ENCODE data around the gene SIGLECL1.
"Not testable (repeated sequence)": the region's sequence is repeated elsewhere in the genome, so short reads cannot be mapped to it uniquely, and the experiment has no call there.

Gene SIGLECL1

DNA sequence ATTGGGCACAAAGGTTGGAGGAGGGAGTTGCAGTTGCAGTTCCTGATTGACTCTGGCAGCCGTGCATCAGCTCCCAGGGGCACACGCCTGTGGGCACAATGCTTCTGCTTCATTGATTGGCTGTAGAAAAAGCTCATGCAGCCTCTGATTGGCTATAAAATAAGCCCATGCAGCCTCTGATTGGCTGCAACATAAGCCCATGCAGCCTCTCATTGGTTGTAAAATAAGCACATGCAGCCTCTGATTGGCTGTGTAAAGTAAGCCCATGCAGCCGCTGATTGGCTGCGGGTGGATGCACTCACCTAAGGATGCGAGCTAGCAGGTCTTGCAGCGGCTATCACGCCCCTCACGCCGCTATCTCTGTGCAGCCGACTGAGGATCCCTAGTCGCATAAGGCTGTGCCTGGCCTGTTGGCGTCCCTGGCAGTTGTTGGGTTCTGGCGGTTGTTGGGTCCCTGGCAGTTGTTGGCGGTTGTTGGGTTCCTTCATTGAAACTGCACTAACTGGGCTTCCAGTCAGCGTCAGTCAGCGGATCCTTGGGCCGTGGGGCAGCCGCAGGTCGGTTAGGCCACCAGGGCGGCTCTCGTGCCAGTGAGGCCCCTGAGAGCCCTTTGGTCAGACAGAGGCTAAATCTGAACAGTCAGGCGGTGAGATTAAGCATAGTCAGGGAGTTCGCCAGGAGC lies at the start of gene SIGLECL1:
Gene SIGLECL1, plus strand, starts transcription at position 295 of the 682 bp plus-strand sequence. CDS start 12,993 bp downstream, outside the sequence.
- no peak for DNase-seq (ENCODE audit: low spot score)

DNA sequence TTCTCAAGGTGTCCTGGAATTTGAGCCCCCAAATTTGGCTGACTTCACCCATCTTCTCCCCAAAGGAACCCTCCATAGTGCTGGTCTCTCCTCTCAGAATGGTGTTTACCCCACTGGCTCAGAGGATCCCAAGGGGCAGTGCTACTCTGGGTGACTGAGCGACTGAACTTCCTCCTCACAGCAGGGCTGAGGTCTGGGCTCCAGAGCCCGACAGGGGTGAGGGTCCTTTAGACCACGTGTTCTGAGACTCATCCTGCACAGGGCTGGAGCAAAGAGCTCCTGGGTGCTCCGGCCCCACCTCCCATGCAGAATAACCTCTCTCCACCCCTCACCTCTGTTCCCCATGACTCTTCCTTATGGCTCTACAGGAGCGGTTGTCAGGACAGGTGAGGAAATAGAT lies 49.2 kb upstream of the SIGLECL1 start:
- DNase-seq (ENCODE audit: low spot score), result no peak

DNA sequence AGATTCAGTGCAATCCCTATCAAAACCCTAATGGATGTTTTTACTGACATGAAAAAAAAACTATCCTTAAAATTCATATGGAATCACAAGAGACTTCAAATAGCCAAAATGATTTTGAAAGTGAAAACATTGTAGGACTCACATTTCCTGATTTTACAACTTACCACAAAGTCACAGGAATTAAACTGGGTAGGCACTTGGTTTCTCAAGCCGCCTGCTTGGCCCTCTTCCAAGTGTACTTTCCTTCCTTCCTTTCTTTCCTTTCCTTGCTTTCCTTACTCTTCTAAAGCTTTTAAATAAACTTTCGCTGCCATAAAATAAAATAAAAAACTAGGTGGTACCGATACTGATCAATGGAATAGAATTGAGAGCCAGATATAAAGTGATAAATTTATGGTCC lies 47.0 kb upstream of the SIGLECL1 start:
- no peak for DNase-seq (ENCODE audit: low spot score)

DNA sequence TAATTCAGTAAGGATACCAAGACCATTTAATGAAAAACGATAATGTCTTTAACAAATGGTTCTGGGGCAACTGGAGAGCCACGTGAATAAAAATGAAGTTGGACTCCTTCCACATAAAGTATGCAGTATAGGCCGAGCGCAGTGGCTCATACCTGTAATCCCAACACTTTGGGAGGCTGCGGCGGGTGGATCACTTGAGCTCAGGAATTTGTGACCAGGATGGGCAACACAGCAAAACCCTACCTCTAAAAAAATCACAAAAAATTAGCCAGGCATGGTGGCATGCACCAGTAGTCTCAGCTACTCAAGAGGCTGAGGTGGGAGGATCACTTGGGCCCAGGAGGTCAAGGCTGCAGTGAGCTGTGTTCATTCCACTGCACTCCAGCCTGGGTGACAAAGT lies 46.6 kb upstream of the SIGLECL1 start:
- no peak for DNase-seq (ENCODE audit: low spot score)

DNA sequence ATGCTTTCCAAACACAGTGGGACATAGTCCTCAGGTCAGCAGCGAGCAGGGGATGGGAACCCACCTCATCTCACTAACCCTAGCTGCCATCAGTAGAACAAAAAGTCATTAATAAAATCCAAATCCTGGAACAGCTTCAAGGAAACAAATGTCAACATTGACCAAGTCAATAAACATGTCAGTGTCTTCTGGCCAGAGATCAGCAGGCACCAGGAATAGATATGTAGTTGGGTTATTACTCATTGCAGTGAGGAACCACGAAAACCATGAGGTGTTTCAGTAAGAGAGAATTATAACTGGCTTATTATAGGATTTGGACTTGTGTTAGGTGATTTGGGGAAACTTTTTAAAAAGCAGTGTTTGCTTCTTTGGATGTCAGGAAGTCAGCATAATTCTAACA lies 43.1 kb upstream of the SIGLECL1 start:
- DNase-seq (ENCODE audit: low spot score), result no peak

DNA sequence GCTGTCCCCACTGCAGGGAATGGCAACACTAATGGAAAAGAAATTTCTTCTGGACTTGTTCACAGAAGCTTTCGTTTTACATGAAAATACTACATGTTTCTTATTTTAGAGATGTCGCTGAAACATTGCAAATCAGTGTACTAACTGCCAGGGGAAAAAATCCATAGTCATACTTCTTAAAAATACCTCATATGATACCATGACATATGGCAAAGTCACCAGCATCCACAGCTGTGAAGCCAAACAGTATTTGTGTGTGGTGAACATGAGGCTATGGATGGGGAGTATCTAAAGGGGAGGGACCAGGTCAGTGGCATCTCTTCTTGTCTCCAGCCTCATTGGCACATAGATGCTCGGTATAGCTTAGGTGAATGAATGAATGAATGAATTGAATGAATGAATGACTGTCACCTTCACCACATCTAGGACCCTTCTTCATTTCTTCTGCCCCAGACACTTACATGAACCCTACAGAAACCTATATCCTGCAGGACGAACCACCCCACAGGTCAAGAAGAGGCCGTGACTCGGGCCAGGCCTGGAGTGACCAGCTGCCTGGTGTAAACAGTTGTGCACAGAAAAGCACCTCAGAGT lies 40.6 kb upstream of the SIGLECL1 start:
- no peak for DNase-seq (ENCODE audit: low spot score)

DNA sequence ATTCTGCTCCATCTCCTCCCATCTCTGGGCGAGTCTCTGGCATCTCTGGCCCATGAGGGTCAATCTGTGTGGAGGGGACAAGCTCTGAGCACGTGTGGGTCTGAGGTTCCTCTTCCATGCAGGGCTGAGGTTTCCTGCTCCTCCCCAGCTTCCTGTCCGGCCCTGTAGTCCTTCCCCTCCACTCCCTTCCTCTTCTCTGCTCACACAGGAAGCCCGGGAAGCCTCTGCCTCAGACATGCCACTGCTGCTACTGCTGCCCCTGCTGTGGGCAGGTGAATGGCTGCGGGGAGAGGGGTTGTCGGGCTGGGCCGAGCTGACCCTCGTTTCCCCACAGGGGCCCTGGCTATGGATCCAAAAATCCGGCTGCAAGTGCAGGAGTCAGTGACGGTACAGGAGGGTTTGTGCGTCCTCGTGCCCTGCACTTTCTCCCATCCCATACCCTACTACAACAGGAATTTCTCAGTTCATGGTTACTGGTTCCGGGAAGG lies 40.0 kb upstream of the SIGLECL1 start:
- not testable (repeated sequence) for DNase-seq (ENCODE audit: low spot score)

DNA sequence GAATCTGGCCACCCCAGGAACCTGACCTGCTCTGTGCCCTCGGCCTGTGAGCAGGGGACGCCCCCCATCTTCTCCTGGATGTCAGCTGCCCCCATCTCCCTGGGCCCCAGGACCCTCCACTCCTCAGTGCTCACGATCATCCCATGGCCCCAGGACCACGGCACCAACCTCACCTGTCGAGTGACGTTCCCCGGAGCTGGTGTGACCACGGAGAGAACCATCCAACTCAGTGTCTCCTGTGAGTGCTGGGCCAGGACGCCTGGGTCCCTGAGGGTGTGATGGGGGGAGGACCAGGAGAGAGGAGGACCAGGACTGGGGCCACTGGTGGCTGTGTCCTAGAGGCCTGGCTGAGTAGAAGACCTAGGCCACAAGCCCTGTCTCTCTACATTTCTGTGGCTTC lies 39.0 kb upstream of the SIGLECL1 start:
- DNase-seq (ENCODE audit: low spot score), result no peak

DNA sequence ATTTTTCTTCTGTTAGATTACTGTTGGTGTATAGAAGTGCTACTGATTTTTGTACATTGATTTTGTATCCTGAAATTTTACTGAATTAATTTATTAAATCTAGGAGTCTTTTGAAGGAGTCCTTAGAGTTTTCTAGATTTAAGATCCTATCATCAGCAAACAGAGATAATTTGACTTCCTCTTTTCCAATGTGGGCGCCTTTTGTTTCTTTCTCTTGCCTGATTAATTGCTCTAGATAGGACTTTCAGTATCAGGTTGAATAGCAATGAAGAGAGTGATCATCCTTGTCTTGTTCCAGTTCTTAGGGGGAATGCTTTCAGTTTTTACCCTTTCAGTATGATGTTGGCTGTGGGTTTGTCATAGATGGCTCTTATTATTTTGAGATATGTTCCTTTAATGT lies 31.6 kb upstream of the SIGLECL1 start:
- no peak for DNase-seq (ENCODE audit: low spot score)

DNA sequence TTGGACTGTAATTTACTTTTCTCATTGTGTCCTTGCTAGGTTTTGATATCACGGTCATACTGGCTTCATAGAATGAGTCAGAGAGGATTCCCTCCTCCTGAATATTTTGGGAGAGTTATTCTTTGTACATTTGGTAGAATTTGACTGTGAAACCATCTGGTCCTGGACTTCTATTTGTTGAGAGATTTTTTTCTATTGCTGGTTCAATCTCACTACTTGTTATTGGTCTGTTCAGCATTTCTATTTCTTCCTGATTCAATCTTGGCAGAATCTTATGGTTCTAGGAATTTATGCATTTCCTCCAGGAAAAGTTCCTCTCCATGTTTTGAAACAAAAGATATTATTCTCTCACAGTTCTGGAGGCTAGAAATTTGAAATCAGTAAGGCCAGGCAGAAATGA lies 30.9 kb upstream of the SIGLECL1 start:
- DNase-seq (ENCODE audit: low spot score), result no peak

DNA sequence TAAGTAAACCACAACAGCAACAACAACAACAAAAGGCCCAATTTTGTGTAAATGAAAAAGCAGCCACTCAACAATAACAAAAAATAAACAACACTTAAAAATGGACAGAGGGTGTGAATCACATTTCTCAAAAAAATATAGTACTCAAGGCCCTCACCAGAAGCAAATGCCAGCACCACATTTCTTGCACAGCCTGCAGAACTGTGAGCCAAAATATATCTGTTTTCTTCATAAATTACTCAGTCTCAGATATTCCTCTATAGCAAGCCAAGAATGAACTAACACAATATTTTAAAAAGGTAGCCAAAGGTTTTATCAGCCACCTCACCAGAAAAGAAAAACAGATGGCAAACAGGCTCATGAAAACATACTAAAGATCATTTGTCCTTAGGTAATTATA lies 29.9 kb upstream of the SIGLECL1 start:
- DNase-seq (ENCODE audit: low spot score), result no peak

DNA sequence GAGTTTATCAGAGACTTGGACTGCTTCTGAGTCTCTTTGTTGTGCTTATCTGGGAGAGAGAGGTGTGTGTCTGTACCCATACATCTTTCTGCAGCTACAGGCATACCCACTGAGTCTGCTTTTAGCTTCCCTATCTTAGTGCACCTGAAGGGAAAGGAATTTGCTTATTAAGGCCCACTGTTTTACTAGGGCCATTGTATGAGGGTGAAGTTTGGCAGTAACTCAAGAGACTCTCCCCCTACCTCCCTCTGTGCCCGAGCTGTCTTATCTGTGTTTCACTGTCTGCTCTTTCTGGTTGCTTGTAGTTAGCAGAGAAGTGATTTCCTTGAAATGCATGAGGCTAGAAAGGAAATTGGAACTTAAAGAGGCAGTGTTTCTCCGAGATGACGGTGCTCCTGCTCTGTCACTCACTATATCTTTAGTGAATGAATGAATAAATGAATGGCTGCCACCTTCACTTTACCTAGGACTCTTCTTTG lies 26.7 kb upstream of the SIGLECL1 start:
- no peak for DNase-seq (ENCODE audit: low spot score)

DNA sequence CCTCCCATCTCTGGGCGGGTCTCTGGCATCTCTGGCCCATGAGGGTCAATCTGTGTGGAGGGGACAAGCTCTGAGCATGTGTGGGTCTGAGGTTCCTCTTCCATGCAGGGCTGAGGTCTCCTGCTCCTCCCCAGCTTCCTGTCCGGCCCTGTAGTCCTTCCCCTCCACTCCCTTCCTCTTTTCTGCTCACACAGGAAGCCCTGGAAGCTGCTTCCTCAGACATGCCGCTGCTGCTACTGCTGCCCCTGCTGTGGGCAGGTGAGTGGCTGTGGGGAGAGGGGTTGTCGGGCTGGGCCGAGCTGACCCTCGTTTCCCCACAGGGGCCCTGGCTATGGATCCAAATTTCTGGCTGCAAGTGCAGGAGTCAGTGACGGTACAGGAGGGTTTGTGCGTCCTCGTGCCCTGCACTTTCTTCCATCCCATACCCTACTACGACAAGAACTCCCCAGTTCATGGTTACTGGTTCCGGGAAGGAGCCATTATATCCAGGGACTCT lies 25.9 kb upstream of the SIGLECL1 start, which contains the start of gene CD33:
Gene CD33, plus strand, starts transcription at position 183 of the 496 bp plus-strand sequence. Its CDS starts 39 bp downstream, at position 222.
- not testable (repeated sequence) for DNase-seq (ENCODE audit: low spot score)

DNA sequence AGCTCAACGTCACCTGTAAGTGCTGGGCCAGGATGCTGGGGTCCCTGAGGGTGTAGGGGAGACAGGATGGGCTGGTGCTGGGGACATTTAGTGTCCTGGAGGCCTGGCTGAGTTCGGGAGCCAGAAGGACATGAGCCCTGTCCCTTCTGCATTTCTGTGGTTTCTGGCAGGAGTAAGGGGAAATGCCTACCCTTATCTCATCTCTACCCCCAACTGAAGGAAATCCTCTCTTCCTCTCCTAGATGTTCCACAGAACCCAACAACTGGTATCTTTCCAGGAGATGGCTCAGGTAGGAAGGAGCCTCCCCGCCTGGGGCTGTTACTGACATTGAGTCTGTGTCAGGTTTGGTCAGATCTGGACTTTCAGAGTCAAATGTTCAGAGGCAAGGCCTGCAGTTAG lies 24.8 kb upstream of the SIGLECL1 start:
- DNase-seq (ENCODE audit: low spot score), result no peak

DNA sequence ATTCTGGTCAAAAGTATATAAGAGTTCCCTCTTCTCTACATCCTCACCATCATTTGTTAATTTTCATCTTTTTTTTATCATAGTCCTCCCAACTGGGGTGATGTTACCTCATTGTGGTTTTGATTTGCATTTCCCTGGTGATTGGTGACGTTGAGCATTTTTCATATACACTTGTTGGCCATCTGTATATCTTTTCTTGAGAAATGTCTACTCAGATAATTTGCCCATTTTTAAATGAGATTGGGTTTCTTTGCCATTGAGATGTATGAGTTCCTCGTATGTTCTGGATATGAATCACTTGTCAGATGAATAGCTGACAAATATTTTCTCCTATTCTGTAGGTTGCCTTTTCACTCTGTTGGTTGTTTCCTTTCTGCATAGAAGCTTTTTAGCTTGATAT lies 23.6 kb upstream of the SIGLECL1 start:
- DNase-seq (ENCODE audit: low spot score), result no peak

DNA sequence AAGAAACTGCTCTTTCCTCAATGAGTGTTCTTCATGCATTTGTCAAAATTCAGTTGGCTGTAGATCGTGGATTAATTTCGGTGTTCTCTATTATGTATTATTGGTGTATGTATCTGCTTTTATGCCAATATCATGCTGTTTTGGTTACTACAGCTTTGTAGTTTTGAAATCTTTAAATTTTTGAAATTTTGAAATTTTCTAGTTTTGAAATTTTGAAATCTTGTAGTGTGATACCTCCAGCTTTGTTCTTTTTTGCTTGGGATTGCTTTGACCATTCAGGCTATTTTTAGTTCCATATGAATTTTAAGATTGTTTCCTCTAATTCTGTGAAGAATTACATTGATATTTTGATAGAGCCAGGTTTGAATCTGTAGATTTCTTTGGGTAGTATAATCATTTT lies 22.9 kb upstream of the SIGLECL1 start:
- no peak for DNase-seq (ENCODE audit: low spot score)

DNA sequence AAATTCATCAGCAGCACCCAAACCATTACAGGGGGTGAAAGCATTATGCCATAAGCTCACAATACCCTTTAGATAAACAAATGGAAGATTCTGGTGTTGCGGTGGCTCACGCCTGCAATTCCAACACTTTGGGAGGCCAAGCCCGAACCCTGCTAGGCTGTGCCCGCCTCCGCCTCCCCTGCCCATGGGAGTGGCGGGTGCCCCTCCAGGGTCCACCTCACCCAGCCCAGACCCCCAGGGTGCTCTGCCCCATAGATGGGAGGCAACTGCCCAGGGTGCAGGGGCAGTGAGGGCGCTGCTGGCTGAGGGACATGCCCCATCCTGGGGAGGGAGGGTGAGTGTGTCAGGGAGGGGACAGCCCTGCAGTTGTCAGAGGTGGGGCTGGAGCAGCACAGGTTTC lies 10.0 kb upstream of the SIGLECL1 start:
- no peak for DNase-seq (ENCODE audit: low spot score)

DNA sequence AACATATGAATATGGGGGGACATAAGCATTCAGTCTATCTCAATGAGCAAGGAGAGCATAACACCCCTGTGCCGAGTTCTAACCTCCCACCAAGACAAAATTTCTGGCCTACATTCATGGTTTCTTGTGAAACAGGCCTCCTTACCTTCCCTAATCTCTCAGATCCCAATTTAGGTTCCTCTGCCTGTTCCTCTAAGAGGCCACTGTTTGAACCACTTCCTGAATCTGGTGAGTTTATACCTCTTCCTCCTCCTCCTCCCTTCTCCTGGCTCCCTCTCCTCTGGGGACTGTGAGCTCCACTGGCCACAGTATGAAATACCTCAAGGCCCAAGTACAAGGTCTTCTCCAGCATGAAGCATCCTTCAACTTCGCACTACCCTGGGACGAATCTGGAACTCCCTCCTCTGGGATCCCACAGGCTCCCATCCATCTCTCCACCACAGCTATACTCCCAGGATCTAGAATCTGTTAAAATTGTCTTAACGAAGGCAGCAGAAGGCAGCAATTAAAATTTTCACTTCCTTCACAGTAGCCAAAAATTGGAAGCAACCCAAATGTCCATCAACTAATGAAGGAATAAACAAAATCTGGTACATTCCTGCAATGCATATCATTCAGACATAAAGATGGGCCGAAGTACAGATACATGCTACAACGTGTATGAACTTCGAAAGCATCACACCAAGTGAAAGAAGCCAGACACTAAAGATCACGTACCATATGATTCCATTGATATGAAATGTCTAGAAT lies 7.8 kb upstream of the SIGLECL1 start:
- DNase-seq (ENCODE audit: low spot score), result no peak

DNA sequence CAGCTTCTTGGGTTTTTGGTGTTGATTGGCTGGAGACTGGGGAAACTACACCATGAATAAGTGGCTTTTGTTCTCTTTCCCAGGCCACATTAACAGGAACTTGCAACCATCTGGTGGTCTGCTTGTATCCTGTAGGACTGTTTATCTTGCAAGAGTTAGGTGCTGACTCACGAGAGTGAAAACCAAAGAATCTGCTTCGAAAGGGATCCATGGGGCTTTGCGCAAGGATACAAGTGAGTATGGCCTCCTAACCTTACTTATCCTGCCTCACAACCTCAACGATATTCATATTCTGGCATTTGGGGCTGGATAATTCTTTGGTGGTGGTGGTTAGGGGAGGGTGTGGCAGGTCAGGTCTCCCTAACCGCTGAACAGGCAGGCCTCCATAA lies 4.7 kb upstream of the SIGLECL1 start:
- no peak for DNase-seq (ENCODE audit: low spot score)

DNA sequence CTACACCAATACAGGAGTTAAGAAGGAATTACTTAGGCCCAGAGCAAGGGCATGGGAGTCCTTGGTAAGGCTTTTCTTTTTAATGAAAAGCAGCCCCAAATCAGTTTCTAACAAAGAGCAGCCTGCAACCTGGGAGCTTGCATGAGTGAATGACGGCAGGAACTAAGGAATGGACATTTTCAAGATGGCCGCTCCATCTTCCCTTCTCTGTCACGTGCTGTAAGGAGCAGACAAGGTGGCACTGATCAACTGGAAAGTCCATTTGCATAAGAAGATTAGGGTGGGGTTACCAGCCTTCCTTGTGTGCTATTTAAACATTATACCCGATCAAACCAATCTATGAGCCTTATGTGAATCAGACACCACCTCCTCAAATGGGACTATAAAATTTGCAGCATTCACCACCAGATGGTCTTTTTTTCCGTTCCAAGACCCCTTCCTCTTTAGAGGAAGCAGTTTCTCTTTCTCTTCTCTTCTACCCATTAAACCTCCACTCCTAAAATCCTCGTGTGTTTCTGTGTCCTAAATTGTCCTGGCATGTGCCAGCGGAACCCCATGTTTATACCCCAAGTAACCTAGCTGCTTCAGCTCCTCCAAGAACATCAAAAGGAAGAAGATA lies 2.8 kb upstream of the SIGLECL1 start:
- no peak for DNase-seq (ENCODE audit: low spot score)

DNA sequence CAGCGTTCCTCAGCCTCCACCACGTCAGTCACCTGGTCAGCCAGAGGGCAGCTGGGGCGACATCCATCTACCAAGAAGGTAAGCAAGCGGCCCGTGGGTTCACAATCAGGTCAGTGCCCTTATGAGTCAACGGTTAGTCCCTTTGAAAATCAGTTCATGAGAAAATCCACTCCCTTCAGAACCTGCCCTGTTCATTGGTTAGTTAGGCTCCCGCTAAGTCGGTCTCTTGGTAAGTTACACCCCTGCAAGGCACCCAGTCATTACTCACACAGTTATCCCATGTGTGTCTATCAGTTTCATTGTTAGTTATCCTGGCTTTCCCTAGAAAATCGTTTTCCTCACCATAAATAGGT lies 564 bp downstream of the SIGLECL1 start:
- no peak for DNase-seq (ENCODE audit: low spot score)

DNA sequence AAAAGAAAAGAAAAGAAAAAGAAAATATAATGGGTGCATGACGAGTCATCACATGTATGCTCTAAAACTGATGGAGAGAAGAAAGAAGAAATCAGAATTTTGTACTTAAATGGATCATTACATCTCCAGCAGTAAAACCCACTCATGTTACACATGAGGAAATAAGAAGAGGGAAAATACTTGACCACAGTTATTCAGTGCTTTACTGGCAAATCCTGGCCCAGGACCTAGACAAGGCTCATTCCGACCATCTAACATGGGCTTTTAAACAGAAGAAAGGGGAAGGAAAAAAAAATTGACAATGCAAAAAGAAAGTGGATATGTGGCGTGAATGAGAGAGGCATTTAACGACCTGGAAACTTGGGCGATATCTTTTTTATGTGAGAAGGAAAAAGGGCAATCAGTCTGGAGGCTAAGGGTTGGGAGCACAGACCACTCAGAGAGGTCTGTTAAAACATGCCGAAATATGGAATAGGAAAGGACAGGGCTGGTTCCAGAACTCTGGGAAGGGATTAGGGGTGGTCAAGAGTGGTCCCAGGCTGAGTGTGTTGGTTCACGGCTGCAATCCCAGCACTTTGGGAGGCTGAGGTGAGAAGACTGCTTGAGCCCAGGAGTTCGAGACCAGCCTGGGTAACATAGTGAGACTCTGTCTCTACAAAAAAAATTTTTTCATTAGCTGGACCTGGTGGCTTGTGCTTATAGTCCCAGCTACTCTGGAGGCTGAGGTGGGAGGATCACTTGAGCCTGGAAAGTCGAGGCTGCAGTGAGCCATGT lies 1.6 kb downstream of the SIGLECL1 start:
- DNase-seq (ENCODE audit: low spot score), result no peak
